PC-9 (cell line): ENCODE results near the gene COL16A1.

Experiments
- CTCF ChIP-seq: fragments of 200-600 bp; sonication (generic); conservative IDR thresholded peaks from 2 replicates; pipeline ENCODE4 v1.6.1; 2017; ENCODE audit warnings: mixed run types, antibody characterized with exemption, mild to moderate bottlenecking, moderate library complexity
- EZH2 ChIP-seq: fragments of 200-600 bp; sonication (generic); IDR thresholded peaks from 2 replicates; pipeline ENCODE4 v1.8.0; 2017; ENCODE audit warnings: antibody characterized with exemption, low read depth

GRCh38 chr1:31704271-31705079, 658 bp upstream of the COL16A1 start:
- TF ChIP-seq CTCF, result no peak
- TF ChIP-seq EZH2, result no peak
